ENCODE results near the gene CFAP69.
"Not testable (repeated sequence)": the region's sequence is repeated elsewhere in the genome, so short reads cannot be mapped to it uniquely, and the experiment has no call there.

CFAP69 gene

GRCh38 chr7:90272242-90272641 is 27.3 kb downstream of the CFAP69 start:
- no peak for DNase-seq

DNA sequence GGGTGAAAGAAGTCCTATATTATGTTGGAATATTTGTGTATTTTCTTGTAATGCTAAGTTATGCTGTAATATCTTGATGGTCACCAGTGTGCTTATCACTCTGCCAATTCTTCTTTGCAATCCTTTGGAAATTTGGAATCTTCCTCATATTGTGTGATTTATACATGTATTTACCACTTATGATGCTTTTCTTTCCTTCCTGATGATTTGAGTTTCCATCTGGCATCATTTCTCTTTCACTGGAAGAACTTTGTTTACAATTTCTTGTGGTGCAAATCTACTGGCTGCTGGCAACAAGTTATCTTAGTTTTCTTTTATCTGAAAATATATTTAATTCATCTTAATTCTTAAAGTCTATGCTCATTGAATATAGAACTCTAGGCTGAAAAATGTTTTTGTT is 29.2 kb downstream of the CFAP69 start:
- DNase-seq, result no peak

DNA sequence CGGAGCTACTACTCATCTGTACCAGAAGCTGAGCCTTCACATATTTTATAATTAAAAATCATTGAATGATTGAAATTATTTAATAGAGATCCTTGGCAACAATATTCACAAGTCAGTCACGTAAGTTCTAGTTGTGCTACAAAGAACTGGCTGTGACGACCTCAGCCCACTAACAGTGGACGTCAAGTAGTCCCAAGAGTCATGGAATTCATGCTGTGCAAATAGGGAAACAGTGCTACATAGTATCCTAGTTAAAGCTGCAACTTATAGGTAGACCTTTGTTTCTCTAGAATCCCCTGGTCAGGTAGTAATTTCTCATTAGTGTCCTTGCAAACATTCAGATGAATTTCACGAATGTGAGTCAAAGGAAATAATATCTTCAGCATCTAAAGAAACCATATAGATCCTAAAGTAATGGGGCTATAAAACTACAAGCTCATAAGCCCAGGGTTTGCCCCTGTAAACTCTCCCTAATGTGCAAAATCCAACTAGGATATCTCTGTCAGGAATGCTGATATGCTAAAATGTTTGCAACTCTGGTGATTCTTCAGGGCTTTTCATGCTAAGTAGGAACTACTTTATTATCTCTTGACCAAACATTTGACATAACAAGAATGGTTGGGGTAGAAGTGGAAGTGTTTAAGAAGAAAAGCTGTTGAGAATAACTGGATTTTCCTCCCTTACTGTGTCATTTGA is 31.2 kb downstream of the CFAP69 start:
- DNase-seq, result no peak

- DNase-seq, result no peak
Measured at GRCh38 chr7:90288154-90288553, 43.2 kb downstream of the CFAP69 start.

GRCh38 chr7:90290244-90291113 is 45.5 kb downstream of the CFAP69 start:
- DNase-seq, result no peak

- DNase-seq, result no peak
Measured at GRCh38 chr7:90298145-90299038, 53.4 kb downstream of the CFAP69 start.

DNA sequence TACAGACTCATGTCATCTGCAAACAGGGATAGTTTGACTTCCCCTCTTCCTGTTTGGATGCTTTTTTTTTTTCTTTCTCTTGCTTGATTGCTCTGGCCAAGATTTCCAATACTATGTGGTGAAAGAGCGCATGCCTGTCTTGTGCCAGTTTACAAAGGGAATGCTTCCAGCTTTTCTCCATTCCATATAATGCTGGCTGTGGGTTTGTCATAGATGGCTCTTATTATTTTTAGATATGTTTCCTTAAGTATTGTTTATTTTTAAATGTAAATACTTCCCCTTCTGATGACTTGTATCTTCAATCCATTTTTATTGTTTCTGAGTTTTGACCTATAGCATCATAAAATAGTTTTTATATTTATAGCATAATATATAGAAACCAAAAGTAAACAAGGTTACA is 58.3 kb downstream of the CFAP69 start:
- DNase-seq, result no peak

DNA sequence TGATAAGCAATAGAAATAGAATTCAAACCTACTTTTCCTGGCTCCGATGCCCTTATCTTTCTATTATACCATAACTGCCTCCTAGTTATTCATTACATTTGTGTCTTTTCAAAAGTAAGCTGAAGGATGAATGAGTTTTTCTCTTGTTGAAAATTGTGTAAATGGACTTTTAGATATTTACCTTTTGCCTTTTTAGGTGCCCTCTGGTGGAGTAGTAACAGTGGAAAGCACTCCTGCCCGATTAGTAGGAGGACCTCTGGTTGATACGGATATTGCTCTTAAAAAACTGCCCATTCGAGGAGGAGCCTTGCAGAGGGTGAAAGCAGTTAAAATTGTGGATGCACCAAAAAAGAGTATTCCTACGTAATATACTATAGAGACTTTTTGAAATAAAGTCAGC is 64.9 kb downstream of the CFAP69 start:
- DNase-seq, result no peak

DNA sequence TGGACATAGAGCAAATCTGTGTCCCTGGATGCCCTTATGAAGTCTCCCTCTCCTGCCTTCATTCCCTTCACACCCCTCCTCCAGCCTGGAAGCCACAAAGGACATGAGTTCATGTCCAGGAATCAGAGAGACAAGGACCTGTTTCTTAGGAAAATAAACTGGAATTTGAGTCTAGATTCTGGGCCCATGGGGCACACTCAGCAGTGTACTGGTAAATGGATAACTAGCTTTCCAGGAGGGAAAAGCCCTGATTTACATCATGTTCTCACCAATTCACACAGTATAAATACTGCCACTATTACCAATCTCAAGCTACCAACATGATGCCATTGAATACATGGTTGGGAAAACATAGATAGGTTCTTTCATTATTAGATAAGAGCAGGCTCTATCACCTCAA is 66.2 kb downstream of the CFAP69 start:
- no peak for DNase-seq

DNA sequence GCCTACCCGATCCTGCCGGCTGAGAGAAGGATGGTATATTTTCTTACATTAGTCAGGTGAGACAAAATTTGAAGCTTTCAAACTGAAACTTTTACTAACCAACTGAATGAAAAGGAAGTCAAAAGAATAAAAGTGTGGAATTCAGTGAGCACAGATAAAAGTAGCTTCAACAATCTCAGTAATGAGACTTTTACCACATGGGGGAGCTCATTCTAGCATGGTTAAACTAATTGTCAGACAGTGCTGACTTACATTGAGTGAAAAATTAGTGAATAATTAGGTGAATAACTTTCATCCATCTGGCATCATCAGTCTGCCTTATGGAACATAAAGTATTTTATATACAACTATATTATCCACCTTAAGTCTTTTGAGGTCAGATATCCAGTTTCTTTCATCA is 67.8 kb downstream of the CFAP69 start:
- no peak for DNase-seq

- DNase-seq, result no peak
Measured at GRCh38 chr7:90313907-90314306, 68.9 kb downstream of the CFAP69 start.

GRCh38 chr7:90320014-90320413 is 75.0 kb downstream of the CFAP69 start:
- no peak for DNase-seq

DNA sequence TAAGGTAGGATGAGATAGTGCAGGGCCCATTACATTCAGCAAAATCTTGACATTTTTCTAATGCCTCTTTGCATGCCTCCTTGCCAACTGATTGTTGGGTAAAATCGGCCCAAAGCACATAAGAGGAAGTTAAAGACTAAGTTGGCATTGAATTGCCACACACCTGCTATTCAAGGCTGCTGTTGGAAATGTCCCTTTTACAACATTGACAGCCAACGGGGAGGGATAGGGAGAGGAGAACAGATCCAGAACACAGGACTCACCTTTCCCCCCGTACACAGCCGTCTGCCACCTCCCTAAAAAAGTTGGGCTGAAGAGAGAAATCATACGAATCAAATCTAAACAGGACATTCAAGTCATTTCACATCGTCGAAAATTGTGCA is 75.4 kb downstream of the CFAP69 start:
- no peak for DNase-seq

GRCh38 chr7:90320801-90321494 is 76.0 kb downstream of the CFAP69 start, which contains the start of gene FAM237B:
Gene FAM237B, minus strand, starts transcription at chr7:90321304. Its CDS starts 1,556 bp downstream, at chr7:90319748.
- DNase-seq, result no peak

DNA sequence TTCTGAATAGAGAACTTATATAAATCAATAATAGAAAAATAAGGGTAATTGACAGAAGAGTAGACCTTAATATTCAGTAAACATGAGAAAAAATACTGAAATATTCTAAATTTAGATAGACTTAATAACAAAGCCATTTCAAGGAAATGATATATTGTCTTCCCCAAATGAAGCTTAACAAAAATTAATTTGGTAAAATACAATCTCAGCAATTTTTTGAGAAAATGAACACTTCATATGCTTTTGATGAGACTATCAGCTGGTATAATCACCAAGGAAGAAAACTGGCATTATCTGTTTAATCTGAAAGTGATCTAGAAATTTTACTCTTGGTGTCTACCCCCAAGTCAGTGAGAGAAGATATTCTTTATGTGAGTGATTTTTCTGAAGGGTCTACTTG is 77.9 kb downstream of the CFAP69 start:
- DNase-seq, result no peak

- no peak for DNase-seq
Measured at GRCh38 chr7:90326500-90326899, 81.5 kb downstream of the CFAP69 start.

GRCh38 chr7:90334193-90334843 is 89.3 kb downstream of the CFAP69 start:
- DNase-seq, result no peak

DNA sequence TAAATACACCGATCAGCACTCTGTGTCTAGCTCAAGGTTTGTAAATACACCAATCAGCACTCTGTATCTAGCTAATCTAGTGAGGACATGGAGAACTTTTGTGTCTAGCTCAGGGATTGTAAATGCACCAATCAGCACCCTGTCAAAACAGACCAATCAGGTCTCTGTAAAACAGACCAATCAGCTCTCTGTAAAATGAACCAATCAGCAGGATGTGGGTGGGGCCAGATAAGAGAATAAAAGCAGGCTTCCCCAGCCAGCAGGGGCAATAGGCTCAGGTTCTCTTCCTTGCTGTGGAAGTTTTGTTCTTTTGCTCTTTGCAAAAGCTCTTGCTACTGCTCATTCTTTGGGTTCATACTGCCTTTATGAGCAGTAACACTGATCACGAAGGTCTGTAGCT is 90.0 kb downstream of the CFAP69 start:
- DNase-seq, result not testable (repeated sequence)

DNA sequence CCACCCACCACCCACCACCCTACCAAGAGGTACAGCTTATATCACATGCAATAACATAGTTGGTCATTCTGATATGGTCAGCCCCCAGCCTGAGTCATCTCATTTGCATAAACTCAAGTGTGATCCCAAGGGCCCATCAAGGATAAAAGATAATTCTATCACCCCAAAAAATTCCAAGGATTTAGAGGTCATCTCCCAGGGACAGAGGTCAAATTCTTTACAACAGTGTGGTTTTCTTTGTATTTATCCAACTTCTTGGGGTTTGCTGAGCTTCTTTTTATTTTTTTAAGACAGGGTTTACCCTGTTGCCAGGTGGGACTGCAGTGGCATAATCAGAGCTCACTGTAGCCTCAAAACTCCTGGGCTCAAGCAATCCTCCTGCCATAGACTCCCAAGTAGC is 92.1 kb downstream of the CFAP69 start:
- DNase-seq, result no peak

- DNase-seq, result no peak
Measured at GRCh38 chr7:90345016-90345415, 100.0 kb downstream of the CFAP69 start.

DNA sequence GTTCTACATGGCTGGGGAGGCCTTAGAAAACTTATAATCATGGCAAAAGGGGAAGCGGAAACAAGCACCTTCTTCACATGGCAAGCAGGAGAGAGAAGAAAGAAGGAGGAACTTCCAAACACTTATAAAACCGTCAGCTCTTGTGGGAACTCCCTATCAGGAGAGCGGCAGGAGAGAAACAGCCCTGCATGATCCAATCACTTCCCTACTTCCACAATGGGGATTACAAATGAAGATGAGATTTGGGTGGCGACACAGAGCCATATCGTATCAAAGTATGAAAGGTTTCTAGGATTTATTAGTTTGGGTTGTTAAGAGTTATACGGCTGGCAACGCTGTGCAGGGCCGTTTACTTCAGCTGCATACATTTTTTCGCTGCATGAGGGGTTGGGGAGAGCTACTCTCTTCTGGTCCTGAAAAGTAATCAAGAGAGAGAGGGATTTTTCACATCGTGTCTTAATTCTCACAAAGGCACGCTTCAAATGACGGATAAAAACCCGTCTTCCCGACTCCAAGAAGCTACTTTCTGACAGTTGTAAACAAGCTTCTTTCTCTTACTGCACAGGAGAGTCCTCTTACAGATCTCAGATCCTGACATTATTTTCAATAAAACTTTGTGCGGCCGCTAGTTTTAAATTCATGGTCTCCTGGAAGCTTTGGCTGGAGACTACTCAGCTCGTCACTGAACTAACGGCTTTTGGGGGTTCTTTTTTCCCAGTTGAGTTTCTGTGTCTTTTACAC is 100.8 kb downstream of the CFAP69 start:
- DNase-seq, result no peak

All from CD4-positive, alpha-beta T cell treated with Interleukin-15 for 1 hour (primary cell).